DMS153 treated with DMSO at 0.1 percent for 48 hours (cell line): Measurements from ENCODE around the gene AHDC1.
"Not testable (repeated sequence)": the region's sequence is repeated elsewhere in the genome, so short reads cannot be mapped to it uniquely, and the experiment has no call there.

ENCODE experiments used
- DNase-seq: peaks from one replicate; lab custom pipeline; 2025; ENCODE audit not compliant: unreplicated experiment; lab: John Stamatoyannopoulos, UW

AHDC1 gene

GRCh38 chr1:27603681-27604578 lies at the start of gene AHDC1:
Gene AHDC1 (minus strand): TSS chr1:27604144. CDS start chr1:27552115, 52,029 bp downstream.
- peak; percentile 93 for DNase-seq

GRCh38 chr1:27652111-27652864 lies 48.3 kb upstream of the AHDC1 start:
- DNase-seq = no peak

- peak; percentile 60 for DNase-seq
Measured at GRCh38 chr1:27650539-27651175, 46.7 kb upstream of the AHDC1 start.

GRCh38 chr1:27650171-27650538 lies 46.2 kb upstream of the AHDC1 start:
- DNase-seq = no peak

- DNase-seq = no peak
Measured at GRCh38 chr1:27649306-27649635, 45.3 kb upstream of the AHDC1 start.

GRCh38 chr1:27648602-27649305 lies 44.8 kb upstream of the AHDC1 start:
- no peak for DNase-seq

- DNase-seq = no peak
Measured at GRCh38 chr1:27647328-27647727, 43.4 kb upstream of the AHDC1 start.

- no peak for DNase-seq
Measured at GRCh38 chr1:27646676-27647075, 42.7 kb upstream of the AHDC1 start.

GRCh38 chr1:27645071-27645415 lies 41.1 kb upstream of the AHDC1 start:
- DNase-seq = no peak

- no peak for DNase-seq
Measured at GRCh38 chr1:27644369-27645070, 40.6 kb upstream of the AHDC1 start.

GRCh38 chr1:27643600-27644368 lies 39.8 kb upstream of the AHDC1 start:
- DNase-seq = no peak

GRCh38 chr1:27640514-27640913 lies 36.6 kb upstream of the AHDC1 start:
- DNase-seq = not testable (repeated sequence)

GRCh38 chr1:27638805-27639204 lies 34.9 kb upstream of the AHDC1 start:
- no peak for DNase-seq

GRCh38 chr1:27638047-27638734 lies 34.2 kb upstream of the AHDC1 start:
- no peak for DNase-seq

GRCh38 chr1:27635396-27636142 lies 31.6 kb upstream of the AHDC1 start:
- no peak for DNase-seq

GRCh38 chr1:27634985-27635367 lies 31.0 kb upstream of the AHDC1 start, which contains the start of gene FGR:
Gene FGR (minus strand): TSS chr1:27635185. CDS start chr1:27623916, 11,269 bp downstream.
- no peak for DNase-seq

GRCh38 chr1:27634177-27634984 lies 30.4 kb upstream of the AHDC1 start:
- DNase-seq = no peak
